IMR-90 (cell line): ENCODE measurements around the gene GZMB.

ENCODE experiments used
- BHLHE40 ChIP-seq: fragments of 150-350 bp; IDR thresholded peaks from 2 replicates; pipeline ENCODE4 v1.6.1; 2016; ENCODE audit warnings: mild to moderate bottlenecking, low read depth, low read length
- CEBPB ChIP-seq: IDR thresholded peaks from 2 replicates; pipeline ENCODE4 v1.6.1; 2012; ENCODE audit warnings: low read depth, low read length, improper control_type of control experiment
- CHD1 ChIP-seq: IDR thresholded peaks from 2 replicates; pipeline ENCODE4 v1.6.1; 2012; ENCODE audit warnings: low read depth, low read length, improper control_type of control experiment
- CTCF ChIP-seq: conservative IDR thresholded peaks from 2 replicates; pipeline ENCODE4 v1.5.1; 2012; ENCODE audit warnings: mild to moderate bottlenecking, low read depth, low read length, improper control_type of control experiment
- ELK1 ChIP-seq: fragments of 150-350 bp; IDR thresholded peaks from 2 replicates; pipeline ENCODE4 v1.6.1; 2016; ENCODE audit warnings: low read depth, mild to moderate bottlenecking, low read length, moderate library complexity, borderline replicate concordance
- FOS ChIP-seq: fragments of 150-350 bp; IDR thresholded peaks from 2 replicates; pipeline ENCODE4 v1.6.1; 2016; ENCODE audit warnings: low read depth, low read length
- MAFK ChIP-seq: IDR thresholded peaks from 2 replicates; pipeline ENCODE4 v1.6.1; 2012; ENCODE audit warnings: low read depth, low read length, improper control_type of control experiment
- MAZ ChIP-seq: IDR thresholded peaks from 2 replicates; pipeline ENCODE4 v1.6.1; 2012; ENCODE audit warnings: low read depth, mild to moderate bottlenecking, low read length, improper control_type of control experiment, moderate library complexity, borderline replicate concordance
- NFE2L2 ChIP-seq: fragments of 150-350 bp; IDR thresholded peaks from 2 replicates; pipeline ENCODE4 v1.6.1; 2016; ENCODE audit warnings: low read depth, mild to moderate bottlenecking, low read length
- POLR2A ChIP-seq: IDR thresholded peaks from 2 replicates; pipeline ENCODE4 v1.6.1; 2012; ENCODE audit warnings: mild to moderate bottlenecking, low read depth, low read length
- RAD21 ChIP-seq: IDR thresholded peaks from 2 replicates; pipeline ENCODE4 v1.6.1; 2012; ENCODE audit warnings: low read length, improper control_type of control experiment
- RCOR1 ChIP-seq: IDR thresholded peaks from 2 replicates; pipeline ENCODE4 v1.6.1; 2012; ENCODE audit warnings: mild to moderate bottlenecking, low read length, improper control_type of control experiment; ENCODE audit not compliant: insufficient replicate concordance
- SMC3 ChIP-seq: fragments of 150-350 bp; IDR thresholded peaks from 2 replicates; pipeline ENCODE4 v1.6.1; 2016; ENCODE audit warnings: low read depth, mild to moderate bottlenecking, antibody characterized with exemption, low read length, moderate library complexity
- TF ChIP-seq, protein P1 (sequence below): fragments of 150-350 bp; IDR thresholded peaks from 2 replicates; pipeline ENCODE4 v1.6.1; 2017; ENCODE audit warnings: mild to moderate bottlenecking, antibody characterized with exemption, low read length, low read depth

DNA sequence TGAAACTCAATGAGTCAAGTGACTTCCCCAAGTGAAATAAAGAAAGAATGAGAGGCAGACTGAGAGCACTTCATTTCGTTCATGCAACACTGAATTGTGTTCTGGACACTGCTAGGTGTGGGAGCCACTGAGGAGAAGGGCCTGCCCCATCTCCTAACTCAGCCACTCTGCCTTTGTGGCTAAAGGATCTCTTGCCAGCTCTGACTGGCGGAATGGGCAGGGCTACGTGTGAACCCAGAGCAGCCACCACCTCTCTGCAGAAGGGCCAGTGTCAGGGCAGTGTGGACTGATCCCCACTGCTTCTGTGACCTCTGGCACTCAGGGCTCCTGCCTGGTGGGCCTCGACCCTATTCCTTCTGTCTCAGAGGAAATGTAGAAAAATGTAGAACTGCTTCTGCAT, 46.5 kb upstream of the GZMB start:
- TF ChIP-seq POLR2A = no peak
- TF ChIP-seq, protein P1, sequence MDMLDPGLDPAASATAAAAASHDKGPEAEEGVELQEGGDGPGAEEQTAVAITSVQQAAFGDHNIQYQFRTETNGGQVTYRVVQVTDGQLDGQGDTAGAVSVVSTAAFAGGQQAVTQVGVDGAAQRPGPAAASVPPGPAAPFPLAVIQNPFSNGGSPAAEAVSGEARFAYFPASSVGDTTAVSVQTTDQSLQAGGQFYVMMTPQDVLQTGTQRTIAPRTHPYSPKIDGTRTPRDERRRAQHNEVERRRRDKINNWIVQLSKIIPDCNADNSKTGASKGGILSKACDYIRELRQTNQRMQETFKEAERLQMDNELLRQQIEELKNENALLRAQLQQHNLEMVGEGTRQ = no peak
- TF ChIP-seq CTCF = no peak
- no peak for TF ChIP-seq ELK1
- no peak for TF ChIP-seq NFE2L2
- TF ChIP-seq FOS = no peak
- no peak for TF ChIP-seq BHLHE40
- TF ChIP-seq MAFK = no peak
- TF ChIP-seq RCOR1 = no peak
- no peak for TF ChIP-seq RAD21
- TF ChIP-seq CHD1 = no peak
- TF ChIP-seq MAZ = no peak
- TF ChIP-seq SMC3 = no peak
- no peak for TF ChIP-seq CEBPB
